Type B pancreatic cell (in vitro differentiated cells): ENCODE data around the gene CCBE1. TPM values are rescaled to one million over a fixed set of nuclear protein-coding genes. Genes with fewer than 3 reads are reported as not detected.
A peak's percentile ranks its signal among the peaks of the same experiment; 100 is the strongest.

ENCODE experiments used
- DNase-seq: peaks from one replicate; pipeline ENCODE4 v3.0.0; 2021; ENCODE audit warnings: mixed read lengths; ENCODE audit not compliant: unreplicated experiment; ENCODE audit errors: extremely low spot score
- H3K27ac Mint-ChIP-seq: 2 replicates; pipeline ENCODE4 v1.8.0; 2021; ENCODE audit warnings: mild to moderate bottlenecking, mixed read lengths
- H3K27me3 Mint-ChIP-seq: 2 replicates; pipeline ENCODE4 v1.8.0; 2021; ENCODE audit warnings: mixed read lengths
- H3K36me3 Mint-ChIP-seq: 2 replicates; pipeline ENCODE4 v1.8.0; 2021; ENCODE audit warnings: mixed read lengths
- H3K4me1 Mint-ChIP-seq: one replicate; pipeline ENCODE4 v1.8.0; 2021; ENCODE audit warnings: mixed read lengths; ENCODE audit not compliant: unreplicated experiment
- H3K4me3 Mint-ChIP-seq: 2 replicates; pipeline ENCODE4 v1.8.0; 2021; ENCODE audit warnings: mild to moderate bottlenecking, mixed read lengths
- H3K9me3 Mint-ChIP-seq: 2 replicates; pipeline ENCODE4 v1.8.0; 2021; ENCODE audit warnings: mixed read lengths
- total RNA-seq: library from RNA; stranded (reverse); gene quantifications from 2 replicates; pipeline ENCODE4 v1.2.1, GENCODE V29; 2021; ENCODE audit warnings: low replicate concordance
- TF ChIP-seq, protein P1 (sequence below): fragments of 200-600 bp; sonication (generic); conservative IDR thresholded peaks from 2 replicates; pipeline ENCODE4 v1.5.0; 2021; ENCODE audit warnings: antibody characterized with exemption, mild to moderate bottlenecking

Gene CCBE1
- total RNA-seq, 1 donor from 2014 or later = 51.3 TPM

DNA sequence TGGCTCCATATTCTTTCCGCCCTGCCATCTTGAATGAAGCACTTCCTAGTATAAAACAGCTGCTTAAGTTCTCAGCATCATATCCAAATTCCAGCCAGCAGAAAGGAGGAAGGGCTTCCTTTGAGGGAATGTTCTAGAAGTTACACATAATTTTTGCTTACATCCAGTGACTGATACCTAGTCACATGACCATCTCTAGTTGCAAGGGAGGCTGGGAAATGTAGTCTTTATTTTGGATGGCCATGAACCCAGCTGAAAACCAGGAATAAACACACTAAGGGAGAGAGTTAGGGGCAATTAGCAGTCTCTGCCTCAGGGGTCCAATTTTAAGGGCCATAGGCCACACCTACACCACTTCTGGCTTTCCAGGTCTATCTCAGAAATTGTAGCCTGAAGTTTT is 280.4 kb downstream of the CCBE1 start:
- TF ChIP-seq, protein P1, sequence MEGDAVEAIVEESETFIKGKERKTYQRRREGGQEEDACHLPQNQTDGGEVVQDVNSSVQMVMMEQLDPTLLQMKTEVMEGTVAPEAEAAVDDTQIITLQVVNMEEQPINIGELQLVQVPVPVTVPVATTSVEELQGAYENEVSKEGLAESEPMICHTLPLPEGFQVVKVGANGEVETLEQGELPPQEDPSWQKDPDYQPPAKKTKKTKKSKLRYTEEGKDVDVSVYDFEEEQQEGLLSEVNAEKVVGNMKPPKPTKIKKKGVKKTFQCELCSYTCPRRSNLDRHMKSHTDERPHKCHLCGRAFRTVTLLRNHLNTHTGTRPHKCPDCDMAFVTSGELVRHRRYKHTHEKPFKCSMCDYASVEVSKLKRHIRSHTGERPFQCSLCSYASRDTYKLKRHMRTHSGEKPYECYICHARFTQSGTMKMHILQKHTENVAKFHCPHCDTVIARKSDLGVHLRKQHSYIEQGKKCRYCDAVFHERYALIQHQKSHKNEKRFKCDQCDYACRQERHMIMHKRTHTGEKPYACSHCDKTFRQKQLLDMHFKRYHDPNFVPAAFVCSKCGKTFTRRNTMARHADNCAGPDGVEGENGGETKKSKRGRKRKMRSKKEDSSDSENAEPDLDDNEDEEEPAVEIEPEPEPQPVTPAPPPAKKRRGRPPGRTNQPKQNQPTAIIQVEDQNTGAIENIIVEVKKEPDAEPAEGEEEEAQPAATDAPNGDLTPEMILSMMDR = no peak
- Mint-ChIP-seq H3K27me3 (no peaks in the 10 kb centered on the region), H3K36me3 (no peaks in the 10 kb centered on the region)

DNA sequence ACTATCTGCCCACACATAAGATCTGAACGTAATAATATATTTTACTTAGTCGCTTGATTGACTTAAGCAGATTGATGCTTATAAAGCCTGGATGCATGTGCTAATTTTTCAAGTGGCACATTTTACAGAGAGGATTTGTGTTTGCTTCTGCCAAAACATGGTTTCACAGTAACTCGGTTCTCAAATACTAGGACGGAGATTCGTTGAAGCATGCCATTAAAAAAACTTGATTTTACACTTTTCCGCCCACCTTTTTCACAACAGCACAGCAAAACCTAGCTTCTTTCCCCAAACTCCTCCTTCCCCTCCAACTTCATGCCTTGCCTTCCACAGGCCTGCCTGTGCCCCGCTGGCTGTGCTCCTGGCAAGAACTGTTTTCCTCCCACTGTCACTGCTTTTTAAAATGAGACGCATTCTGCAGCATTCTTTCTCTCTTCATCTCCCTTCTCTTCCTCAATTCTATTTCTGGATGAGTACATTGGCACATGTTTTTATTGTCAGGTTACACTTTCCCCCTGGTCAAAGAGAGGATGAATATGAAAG is 283.0 kb downstream of the CCBE1 start:
- Mint-ChIP-seq H3K27me3 (no peaks in the 10 kb centered on the region), H3K36me3 (no peaks in the 10 kb centered on the region)
- TF ChIP-seq, protein P1 = no peak

More for the DNA sequence above, 280.4 kb downstream of the CCBE1 start:
- Mint-ChIP-seq H3K9me3 (no peaks in the 10 kb centered on the region), H3K27ac (no peak overlapping the region), H3K4me1 (peaks cover 17% of the 10 kb centered on the region), H3K4me3 (no peak overlapping the region)
- no peak for DNase-seq

DNA sequence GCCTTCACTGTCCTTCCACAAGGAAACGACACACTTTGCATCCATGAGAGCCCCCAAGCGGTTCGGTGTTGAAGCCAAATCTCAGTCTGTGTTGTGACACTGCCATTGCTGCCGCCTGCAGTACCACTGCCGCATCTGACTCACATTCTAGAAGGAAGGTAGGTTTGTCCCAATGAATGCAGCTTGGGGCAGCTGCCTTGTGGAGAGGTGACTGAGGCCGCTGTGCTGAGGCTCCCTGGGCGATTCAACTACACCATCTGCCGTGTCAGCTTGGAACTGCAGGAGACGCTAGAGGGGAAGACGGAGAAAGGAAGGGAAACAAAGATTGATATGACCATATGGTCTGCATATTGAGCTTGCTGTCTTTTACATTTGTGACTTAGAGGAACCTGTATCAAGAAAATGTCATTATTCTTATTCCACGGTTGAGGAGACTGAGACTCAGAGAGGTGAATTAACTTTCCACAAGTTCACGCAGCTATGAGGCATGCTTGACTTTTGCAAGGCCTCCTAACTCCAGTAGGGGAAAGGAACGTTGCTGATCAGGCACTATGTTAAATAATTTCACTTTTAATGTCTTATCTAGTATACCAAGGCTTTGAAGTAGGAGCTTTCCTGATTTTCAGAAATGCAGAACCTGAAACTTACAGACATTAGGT is 294.7 kb downstream of the CCBE1 start:
- Mint-ChIP-seq H3K4me3 (no peak overlapping the region), H3K27me3 (peaks cover 3% of the 10 kb centered on the region), H3K27ac (no peak overlapping the region), H3K9me3 (no peaks in the 10 kb centered on the region), H3K36me3 (no peaks in the 10 kb centered on the region), H3K4me1 (no peaks in the 10 kb centered on the region)
- TF ChIP-seq, protein P1 = peak; percentile 96
- DNase-seq = peak; percentile 83

More for the DNA sequence above, 283.0 kb downstream of the CCBE1 start:
- no peak overlapping the region for H3K27ac Mint-ChIP-seq
- H3K9me3 Mint-ChIP-seq = no peaks in the 10 kb centered on the region
- H3K4me3 Mint-ChIP-seq = no peak overlapping the region
- no peak for DNase-seq
- peaks cover 13% of the 10 kb centered on the region for H3K4me1 Mint-ChIP-seq

DNA sequence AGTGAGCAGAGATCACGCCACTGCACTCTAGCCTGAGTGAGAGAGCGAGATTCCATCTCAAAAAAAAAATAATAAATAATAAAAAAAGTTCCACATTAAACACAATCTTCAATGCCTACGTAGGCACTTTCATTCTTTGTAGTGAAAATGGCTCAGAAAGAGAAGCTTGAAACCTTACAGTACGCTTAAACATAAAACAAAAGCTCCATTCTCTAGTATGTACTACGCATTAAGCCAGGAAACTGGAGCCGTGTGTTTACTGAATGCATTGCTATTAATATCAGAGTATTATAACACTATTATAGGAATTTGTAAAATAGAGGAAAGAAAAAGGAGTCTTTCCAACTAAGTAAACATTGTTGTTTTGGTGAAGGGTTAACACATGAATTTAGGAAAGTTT is 296.8 kb downstream of the CCBE1 start:
- H3K27ac Mint-ChIP-seq = no peak overlapping the region
- no peaks in the 10 kb centered on the region for H3K9me3 Mint-ChIP-seq
- no peak overlapping the region for H3K4me3 Mint-ChIP-seq
- TF ChIP-seq, protein P1 = no peak
- DNase-seq = no peak
- peaks cover 3% of the 10 kb centered on the region for H3K27me3 Mint-ChIP-seq
- no peaks in the 10 kb centered on the region for H3K4me1 Mint-ChIP-seq
- H3K36me3 Mint-ChIP-seq = no peaks in the 10 kb centered on the region

DNA sequence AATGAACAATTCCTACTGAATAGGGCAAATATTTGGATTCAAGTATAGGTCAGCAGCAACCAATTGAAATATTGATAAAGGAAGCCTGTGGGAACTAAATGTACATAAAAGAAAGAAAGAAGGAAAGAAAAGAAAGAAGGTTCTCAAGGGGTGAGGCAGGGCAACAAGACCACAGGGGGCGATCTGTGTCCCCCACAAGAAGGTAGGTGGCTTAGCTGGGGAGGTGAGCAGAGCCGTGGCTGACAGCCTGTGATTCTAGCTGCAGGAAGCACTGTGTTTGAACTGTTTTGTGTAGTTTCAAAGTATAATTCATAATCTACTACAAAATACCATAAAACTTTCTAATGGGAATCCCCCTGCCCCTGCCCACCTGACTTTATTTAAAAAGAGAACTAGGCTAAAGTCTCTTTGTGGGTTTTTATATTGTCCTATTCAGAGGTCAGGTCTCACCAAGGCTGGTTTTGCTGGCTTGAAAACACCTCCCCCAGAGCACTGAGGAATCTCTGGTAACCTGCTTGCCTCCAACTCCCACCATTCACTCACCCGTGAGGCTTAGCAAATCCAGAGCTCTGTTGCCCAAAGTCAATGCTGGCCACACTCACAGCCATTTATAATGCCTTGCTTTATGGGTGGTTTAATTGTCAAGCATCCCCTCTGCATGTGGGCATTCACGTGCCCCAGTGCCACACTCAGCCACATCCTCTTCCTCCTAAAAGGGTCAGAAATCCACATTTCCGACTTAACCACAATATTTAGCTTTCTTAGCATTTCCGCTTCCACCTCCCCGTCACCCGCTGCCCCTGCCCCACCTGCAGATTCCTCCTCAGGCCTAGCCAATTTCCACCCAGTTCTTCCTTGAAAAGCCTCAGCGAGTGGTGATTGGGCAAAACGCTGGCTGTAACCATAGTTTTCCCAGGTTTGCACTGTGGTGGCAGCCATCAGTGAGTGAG is 301.7 kb downstream of the CCBE1 start:
- no peak overlapping the region for H3K27ac Mint-ChIP-seq

More for the DNA sequence above, 301.7 kb downstream of the CCBE1 start:
- Mint-ChIP-seq H3K36me3 (no peaks in the 10 kb centered on the region), H3K4me3 (no peak overlapping the region), H3K4me1 (peaks cover 4% of the 10 kb centered on the region), H3K27me3 (peaks cover 4% of the 10 kb centered on the region), H3K9me3 (no peaks in the 10 kb centered on the region)
- TF ChIP-seq, protein P1 = no peak
- DNase-seq = no peak
